MM.1S (cell line): ENCODE results near the gene TYMS.

ENCODE experiments used
- DNase-seq: peaks from one replicate; pipeline ENCODE4 v3.0.0-alpha.2; 2015
- H2AFZ ChIP-seq: fragments of 300-600 bp; sonication (generic); 2 replicates; pipeline ENCODE4 v1.6.0; 2016; ENCODE audit warnings: antibody characterized with exemption, low read length
- H3F3A ChIP-seq: fragments of 300-600 bp; sonication (generic); 2 replicates; pipeline ENCODE4 v1.6.1; 2016; ENCODE audit warnings: mild to moderate bottlenecking, antibody characterized with exemption, low read length, moderate library complexity, mixed read lengths; ENCODE audit not compliant: insufficient read depth
- H3K27ac ChIP-seq: fragments of 300-600 bp; sonication (generic); 2 replicates; pipeline ENCODE4 v1.5.1; 2016; ENCODE audit warnings: mild to moderate bottlenecking, low read length
- H3K27me3 ChIP-seq: fragments of 300-600 bp; sonication (generic); replicated peaks from 2 replicates; pipeline ENCODE4 v1.6.0; 2016; ENCODE audit warnings: low read length; ENCODE audit not compliant: insufficient read depth
- H3K36me3 ChIP-seq: fragments of 300-600 bp; sonication (generic); replicated peaks from 2 replicates; pipeline ENCODE4 v1.6.1; 2016; ENCODE audit warnings: mild to moderate bottlenecking, low read length, mixed read lengths; ENCODE audit not compliant: insufficient read depth
- H3K4me1 ChIP-seq: fragments of 300-600 bp; sonication (generic); 2 replicates; pipeline ENCODE4 v1.6.1; 2016; ENCODE audit warnings: low read length, mixed read lengths
- H3K4me2 ChIP-seq: fragments of 300-600 bp; sonication (generic); 2 replicates; pipeline ENCODE4 v1.6.0; 2016; ENCODE audit warnings: low read depth, low read length
- H3K4me3 ChIP-seq: fragments of 300-600 bp; sonication (generic); 2 replicates; pipeline ENCODE4 v1.5.1; 2016; ENCODE audit warnings: low read length, mixed read lengths
- H3K79me2 ChIP-seq: fragments of 300-600 bp; sonication (generic); 2 replicates; pipeline ENCODE4 v1.6.1; 2016; ENCODE audit warnings: mixed run types, low read length, mixed read lengths
- H3K9ac ChIP-seq: fragments of 300-600 bp; sonication (generic); 2 replicates; pipeline ENCODE4 v1.6.1; 2016; ENCODE audit warnings: low read length, mixed read lengths
- H3K9me2 ChIP-seq: fragments of 300-600 bp; sonication (generic); replicated peaks from 2 replicates; pipeline ENCODE4 v1.6.1; 2016; ENCODE audit warnings: mild to moderate bottlenecking, low read length, mixed read lengths; ENCODE audit not compliant: insufficient read depth
- H3K9me3 ChIP-seq: fragments of 300-600 bp; sonication (generic); replicated peaks from 2 replicates; pipeline ENCODE4 v1.6.1; 2016; ENCODE audit warnings: mild to moderate bottlenecking, low read length, mixed read lengths; ENCODE audit not compliant: insufficient read depth
- H4K20me1 ChIP-seq: fragments of 300-600 bp; sonication (generic); 2 replicates; pipeline ENCODE4 v1.6.1; 2016; ENCODE audit warnings: mild to moderate bottlenecking, low read length, moderate library complexity, mixed read lengths; ENCODE audit not compliant: insufficient read depth
- CTCF ChIP-seq: fragments of 300-600 bp; sonication (generic); IDR thresholded peaks from 2 replicates; pipeline ENCODE4 v1.5.1; 2016; ENCODE audit warnings: antibody characterized with exemption, low read length, mixed read lengths
- EZH2 ChIP-seq: fragments of 300-600 bp; sonication (generic); optimal IDR thresholded peaks from 2 replicates; pipeline ENCODE3; 2017; ENCODE audit warnings: low read depth, mild to moderate bottlenecking, antibody characterized with exemption, low read length, mixed read lengths
- EZH2phosphoT487 ChIP-seq: fragments of 300-600 bp; sonication (generic); IDR thresholded peaks from 2 replicates; pipeline ENCODE4 v1.6.1; 2018; ENCODE audit warnings: antibody characterized with exemption, low read length

TYMS gene

GRCh38 chr18:675307-675706 lies 17.9 kb downstream of the TYMS start:
- peaks cover 18% of the 10 kb centered on the region for H3F3A ChIP-seq
- no peak overlapping the region for H3K4me2 ChIP-seq
- H3K9me2 ChIP-seq = no peaks in the 10 kb centered on the region
- H3K4me1 ChIP-seq = no peaks in the 10 kb centered on the region
- no peak overlapping the region for H3K4me3 ChIP-seq
- H3K27ac ChIP-seq = no peak overlapping the region
- H3K27me3 ChIP-seq = no peaks in the 10 kb centered on the region
- peaks cover 18% of the 10 kb centered on the region; the same call in 1 of the 2 replicates for H3K36me3 ChIP-seq
- TF ChIP-seq EZH2phosphoT487 (no peak), EZH2 (no peak), CTCF (no peak)
- DNase-seq = no peak
- H3K9me3 ChIP-seq = no peaks in the 10 kb centered on the region
- H3K9ac ChIP-seq = no peak overlapping the region
- no peaks in the 10 kb centered on the region for H4K20me1 ChIP-seq
- H3K79me2 ChIP-seq = peaks cover 10% of the 10 kb centered on the region
- no peak overlapping the region for H2AFZ ChIP-seq

GRCh38 chr18:676069-676468 lies 18.6 kb downstream of the TYMS start:
- H3K79me2 ChIP-seq = peaks cover 3% of the 10 kb centered on the region; the same call in 1 of the 2 replicates
- H3K9ac ChIP-seq = no peak overlapping the region
- peaks cover 18% of the 10 kb centered on the region for H3F3A ChIP-seq
- no peaks in the 10 kb centered on the region for H3K9me3 ChIP-seq
- TF ChIP-seq EZH2 (no peak), EZH2phosphoT487 (no peak), CTCF (no peak)
- H4K20me1 ChIP-seq = no peaks in the 10 kb centered on the region
- peaks cover 15% of the 10 kb centered on the region; the same call in 1 of the 2 replicates for H3K36me3 ChIP-seq
- H3K4me3 ChIP-seq = no peak overlapping the region
- no peak for DNase-seq
- H3K4me2 ChIP-seq = no peak overlapping the region
- no peak overlapping the region for H3K27ac ChIP-seq
- no peaks in the 10 kb centered on the region for H3K27me3 ChIP-seq
- no peaks in the 10 kb centered on the region for H3K4me1 ChIP-seq
- no peak overlapping the region for H2AFZ ChIP-seq
- H3K9me2 ChIP-seq = no peaks in the 10 kb centered on the region

- H3K27me3 ChIP-seq = no peaks in the 10 kb centered on the region
- H3K36me3 ChIP-seq = peaks cover 10% of the 10 kb centered on the region; the same call in 1 of the 2 replicates
Observed at GRCh38 chr18:676736-677135, 19.3 kb downstream of the TYMS start.

More at GRCh38 chr18:676736-677135, 19.3 kb downstream of the TYMS start:
- Histone ChIP-seq H3K27ac (no peak overlapping the region), H3K9me3 (no peaks in the 10 kb centered on the region), H3K4me2 (no peak overlapping the region), H3K4me1 (no peaks in the 10 kb centered on the region), H3K9ac (no peak overlapping the region), H3K4me3 (no peak overlapping the region), H2AFZ (no peak overlapping the region), H3K9me2 (no peaks in the 10 kb centered on the region), H3K79me2 (no peaks in the 10 kb centered on the region), H3F3A (peaks cover 18% of the 10 kb centered on the region), H4K20me1 (no peaks in the 10 kb centered on the region)
- DNase-seq = no peak
- TF ChIP-seq CTCF = no peak
- no peak for TF ChIP-seq EZH2
- no peak for TF ChIP-seq EZH2phosphoT487
